Measurements from ENCODE around the gene GSTM3.
"Not testable (repeated sequence)": the region's sequence is repeated elsewhere in the genome, so short reads cannot be mapped to it uniquely, and the experiment has no call there.

GSTM3 gene

GRCh38 chr1:109687641-109688499 lies 53.0 kb downstream of the GSTM3 start, which contains the start of gene GSTM1:
Gene GSTM1, plus strand, starts transcription at chr1:109687817. Its CDS starts 57 bp downstream, at chr1:109687874.
- H3K27ac ChIP-seq = no peak within 1 kb of the TSS
- TF ChIP-seq FOXP2 (optimal IDR thresholded peaks at IDR 0.05; ENCODE audit: control extremely low read depth, extremely low read length, insufficient read depth) (no peak), EZH2 (IDR thresholded peaks at IDR 0.05) (no peak), POLR2AphosphoS5 (IDR thresholded peaks at IDR 0.05; ENCODE audit: borderline replicate concordance, low read depth, low read length) (peak; percentile 92)
- DNase-seq (ENCODE audit: low read depth, low spot score) = peak; percentile 40
- H3K9me3 ChIP-seq (ENCODE audit: low read depth, low read length) = no peaks in the 10 kb centered on the region
- H3K36me3 ChIP-seq (ENCODE audit: insufficient read depth, low read length) = no peaks in the 10 kb centered on the region; the same call in 1 of the 2 replicates
- H3K4me3 ChIP-seq = peak within 1 kb of the TSS; percentile 81
- peak within 1 kb of the TSS; percentile 84 for H3K9ac ChIP-seq (ENCODE audit: insufficient read length)

GRCh38 chr1:109687109-109687508 lies 53.7 kb downstream of the GSTM3 start:
- H3K9me3 ChIP-seq (ENCODE audit: low read depth, low read length); H3K27ac ChIP-seq; H3K36me3 ChIP-seq (ENCODE audit: insufficient read depth, low read length); H3K9ac ChIP-seq (ENCODE audit: insufficient read length); DNase-seq (ENCODE audit: low read depth, low spot score): not testable (repeated sequence)
- peak overlapping the region; percentile 81 for H3K4me3 ChIP-seq

DNA sequence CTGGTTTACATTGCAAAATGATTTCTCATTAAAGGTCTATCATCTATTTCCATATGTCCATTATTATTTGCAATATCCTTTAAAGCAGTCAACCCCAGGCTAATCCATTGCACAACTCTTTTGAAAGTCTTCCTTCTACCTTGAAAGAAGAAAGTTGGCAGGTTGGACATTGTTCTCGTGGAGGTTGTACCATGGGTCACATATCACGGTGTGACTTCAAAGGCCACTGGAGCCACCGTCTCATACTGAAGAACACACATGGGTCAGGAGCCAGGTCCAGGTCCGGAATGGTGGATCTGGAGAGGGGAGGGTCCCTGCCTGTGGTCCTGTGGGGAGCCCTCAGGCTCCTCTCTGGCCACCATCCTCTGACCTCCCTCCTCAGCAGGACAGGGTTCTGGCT lies 54.9 kb downstream of the GSTM3 start:
- H3K9me3 ChIP-seq (ENCODE audit: low read depth, low read length); H3K36me3 ChIP-seq (ENCODE audit: insufficient read depth, low read length); H3K27ac ChIP-seq; H3K9ac ChIP-seq (ENCODE audit: insufficient read length); DNase-seq (ENCODE audit: low read depth, low spot score); H3K4me3 ChIP-seq: not testable (repeated sequence)

GRCh38 chr1:109685399-109685798 lies 55.4 kb downstream of the GSTM3 start:
- H3K27ac ChIP-seq; H3K9ac ChIP-seq (ENCODE audit: insufficient read length); DNase-seq (ENCODE audit: low read depth, low spot score); H3K9me3 ChIP-seq (ENCODE audit: low read depth, low read length); H3K4me3 ChIP-seq; H3K36me3 ChIP-seq (ENCODE audit: insufficient read depth, low read length): not testable (repeated sequence)

GRCh38 chr1:109684777-109685176 lies 56.1 kb downstream of the GSTM3 start:
- not testable (repeated sequence) for H3K36me3 ChIP-seq (ENCODE audit: insufficient read depth, low read length); H3K27ac ChIP-seq; H3K9me3 ChIP-seq (ENCODE audit: low read depth, low read length); DNase-seq (ENCODE audit: low read depth, low spot score); H3K9ac ChIP-seq (ENCODE audit: insufficient read length); H3K4me3 ChIP-seq

Data from SK-N-MC (cell line).